LNCAP (cell line): ENCODE data around the gene FBXO8.

Experiments
- CTCF ChIP-seq: fragments of 450-650 bp; IDR thresholded peaks from 2 replicates; pipeline ENCODE4 v1.5.1; 2017; ENCODE audit warnings: mild to moderate bottlenecking

FBXO8 gene

GRCh38 chr4:174317531-174317930 is 34.1 kb upstream of the FBXO8 start:
- no peak for TF ChIP-seq CTCF

GRCh38 chr4:174316954-174317353 is 33.5 kb upstream of the FBXO8 start:
- TF ChIP-seq CTCF: no peak

- TF ChIP-seq CTCF: no peak
Observed at GRCh38 chr4:174316546-174316945, 33.1 kb upstream of the FBXO8 start.

GRCh38 chr4:174314770-174315169 is 31.3 kb upstream of the FBXO8 start:
- TF ChIP-seq CTCF: no peak

- TF ChIP-seq CTCF: no peak
Observed at GRCh38 chr4:174314274-174314673, 30.8 kb upstream of the FBXO8 start.

GRCh38 chr4:174312993-174313392 is 29.5 kb upstream of the FBXO8 start:
- no peak for TF ChIP-seq CTCF

GRCh38 chr4:174307694-174308093 is 24.2 kb upstream of the FBXO8 start:
- no peak for TF ChIP-seq CTCF

- TF ChIP-seq CTCF: no peak
Observed at GRCh38 chr4:174305961-174306360, 22.5 kb upstream of the FBXO8 start.
